Measurements from ENCODE around the gene FAM151B.
"Not testable (repeated sequence)": the region's sequence is repeated elsewhere in the genome, so short reads cannot be mapped to it uniquely, and the experiment has no call there.

Gene FAM151B

DNA sequence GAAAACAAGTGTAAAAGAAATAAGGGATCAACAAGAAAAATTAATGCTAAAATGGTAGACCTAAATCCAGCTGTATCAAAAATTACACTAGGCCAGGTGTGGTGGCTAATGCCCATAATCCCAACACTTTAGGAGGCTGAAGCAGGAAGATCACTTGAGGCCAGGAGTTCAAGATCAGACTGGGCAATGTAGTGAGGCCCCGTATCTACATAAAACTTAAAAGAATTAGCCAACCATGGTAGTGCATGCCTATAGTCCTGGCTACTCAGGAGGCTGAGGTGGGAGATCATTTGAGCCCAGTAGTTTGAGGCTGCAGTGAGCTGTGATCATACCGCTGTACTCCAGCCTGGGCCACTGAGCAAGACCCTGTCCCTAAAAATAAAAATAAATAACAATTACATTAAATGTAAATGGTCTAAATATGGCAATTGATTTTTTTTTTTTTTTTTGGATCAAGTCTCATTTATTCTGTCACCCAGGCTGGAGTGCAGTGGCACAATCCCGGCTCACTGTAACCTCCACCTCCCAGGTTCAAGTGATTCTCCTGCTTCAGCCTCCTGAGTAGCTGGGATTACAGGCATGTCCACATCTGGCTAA, 4.2 kb upstream of the FAM151B start:
- TF ChIP-seq, protein P1, sequence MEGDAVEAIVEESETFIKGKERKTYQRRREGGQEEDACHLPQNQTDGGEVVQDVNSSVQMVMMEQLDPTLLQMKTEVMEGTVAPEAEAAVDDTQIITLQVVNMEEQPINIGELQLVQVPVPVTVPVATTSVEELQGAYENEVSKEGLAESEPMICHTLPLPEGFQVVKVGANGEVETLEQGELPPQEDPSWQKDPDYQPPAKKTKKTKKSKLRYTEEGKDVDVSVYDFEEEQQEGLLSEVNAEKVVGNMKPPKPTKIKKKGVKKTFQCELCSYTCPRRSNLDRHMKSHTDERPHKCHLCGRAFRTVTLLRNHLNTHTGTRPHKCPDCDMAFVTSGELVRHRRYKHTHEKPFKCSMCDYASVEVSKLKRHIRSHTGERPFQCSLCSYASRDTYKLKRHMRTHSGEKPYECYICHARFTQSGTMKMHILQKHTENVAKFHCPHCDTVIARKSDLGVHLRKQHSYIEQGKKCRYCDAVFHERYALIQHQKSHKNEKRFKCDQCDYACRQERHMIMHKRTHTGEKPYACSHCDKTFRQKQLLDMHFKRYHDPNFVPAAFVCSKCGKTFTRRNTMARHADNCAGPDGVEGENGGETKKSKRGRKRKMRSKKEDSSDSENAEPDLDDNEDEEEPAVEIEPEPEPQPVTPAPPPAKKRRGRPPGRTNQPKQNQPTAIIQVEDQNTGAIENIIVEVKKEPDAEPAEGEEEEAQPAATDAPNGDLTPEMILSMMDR (IDR thresholded peaks at IDR 0.05; ENCODE audit: low read depth, low read length): no peak

DNA sequence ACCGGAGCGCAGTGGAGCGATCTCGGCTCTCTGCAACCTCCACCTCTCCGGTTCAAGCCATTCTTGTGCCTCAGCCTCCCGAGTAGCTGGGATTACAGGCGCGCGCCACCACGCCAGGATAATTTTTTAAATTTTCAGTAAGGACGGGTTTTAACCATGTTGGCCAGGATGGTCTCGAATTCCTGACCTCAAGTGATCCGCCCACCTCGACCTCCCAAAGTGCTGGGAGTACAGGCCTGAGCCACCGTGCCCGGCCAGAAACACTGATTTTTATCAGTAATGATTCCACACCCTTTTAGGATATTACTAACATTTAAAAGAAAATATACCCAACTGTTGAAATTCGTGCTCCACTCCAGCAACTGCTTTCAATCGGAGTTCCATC, 464 bp upstream of the FAM151B start:
- DNase-seq (ENCODE audit: extremely low read depth, low read depth): no peak
- TF ChIP-seq, protein P1 (IDR thresholded peaks at IDR 0.05; ENCODE audit: low read depth, low read length): no peak

More for the DNA sequence above, 4.2 kb upstream of the FAM151B start:
- DNase-seq (ENCODE audit: extremely low read depth, low read depth): no peak

DNA sequence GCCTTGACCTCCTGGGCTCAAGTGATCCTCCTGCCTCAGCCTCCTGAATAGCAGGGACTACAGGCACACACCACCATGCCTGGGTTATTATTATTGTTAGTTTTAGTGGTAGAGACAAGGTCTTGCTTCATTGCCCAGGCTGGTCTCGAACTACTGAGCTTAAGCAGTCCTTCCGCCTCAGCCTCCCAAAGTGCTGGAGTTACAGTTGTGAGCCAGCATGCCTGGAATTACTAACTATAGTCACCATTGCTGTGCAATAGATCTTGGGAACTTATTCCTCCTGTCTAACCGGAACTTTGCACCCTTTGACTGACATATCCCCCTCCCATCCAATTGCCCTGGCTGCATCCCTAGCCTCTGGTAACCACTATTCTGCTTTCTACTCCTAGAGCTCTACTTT, 3.4 kb downstream of the FAM151B start:
- TF ChIP-seq, protein P1 (IDR thresholded peaks at IDR 0.05; ENCODE audit: low read depth, low read length): no peak

DNA sequence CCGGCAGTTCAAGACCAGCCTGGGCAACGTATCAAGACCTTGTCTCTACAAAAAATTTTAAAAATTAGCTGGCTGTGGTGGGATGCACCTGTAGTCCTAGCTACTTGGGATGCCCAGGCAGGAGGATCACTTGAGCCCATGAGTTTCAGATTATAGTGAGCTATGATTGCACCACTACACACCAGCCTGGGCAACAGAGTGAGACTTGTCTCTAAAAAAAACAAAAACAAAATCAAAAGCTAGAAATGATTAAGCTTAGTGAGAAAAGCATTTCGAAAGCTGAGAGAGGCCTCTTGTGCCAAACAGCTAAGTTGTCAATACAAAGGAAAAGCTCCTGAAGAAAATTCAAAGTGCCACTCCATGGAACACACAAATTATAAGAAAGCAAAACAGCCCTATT, 4.8 kb downstream of the FAM151B start:
- TF ChIP-seq, protein P1 (IDR thresholded peaks at IDR 0.05; ENCODE audit: low read depth, low read length): no peak
- no peak for DNase-seq (ENCODE audit: extremely low read depth, low read depth)

More for the DNA sequence above, 3.4 kb downstream of the FAM151B start:
- DNase-seq (ENCODE audit: extremely low read depth, low read depth): no peak

DNA sequence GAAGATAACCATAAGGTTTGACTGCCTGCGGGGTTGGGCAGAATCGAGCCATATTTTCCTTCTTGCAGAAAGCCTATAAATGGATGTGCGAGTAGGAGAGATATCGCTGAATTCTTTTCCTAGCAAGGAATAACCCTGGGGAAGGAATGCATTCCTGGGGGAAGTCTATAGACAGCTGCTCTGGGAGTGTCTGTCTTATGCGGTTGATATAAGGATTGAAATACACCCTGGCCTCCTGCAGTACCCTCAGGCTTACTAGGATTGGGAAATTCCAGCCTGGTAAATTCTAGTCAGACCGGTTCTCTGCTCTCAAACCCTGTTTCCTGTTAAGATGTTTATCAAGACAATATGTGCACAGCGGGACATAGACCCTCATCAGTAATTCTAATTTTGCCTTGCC, 5.5 kb downstream of the FAM151B start:
- not testable (repeated sequence) for DNase-seq (ENCODE audit: extremely low read depth, low read depth)

DNA sequence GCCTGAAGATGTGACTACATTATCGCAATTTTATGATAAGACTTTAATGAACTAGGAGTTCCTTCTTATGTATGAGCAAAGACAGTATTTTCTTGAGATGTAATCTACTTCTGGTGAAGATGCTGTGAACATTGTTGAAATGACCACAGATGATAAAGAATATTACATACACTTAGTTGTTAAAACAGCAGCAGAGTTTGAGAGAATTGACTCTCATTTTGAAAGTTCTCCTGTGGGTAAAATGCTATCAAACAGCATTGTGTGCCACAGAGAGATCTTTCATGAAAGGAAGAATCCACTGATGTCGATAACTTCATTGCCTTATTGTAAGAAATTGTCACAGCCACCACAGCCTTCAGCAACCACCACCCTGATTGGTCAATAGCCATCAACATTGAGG, 8.0 kb downstream of the FAM151B start:
- TF ChIP-seq, protein P1 (IDR thresholded peaks at IDR 0.05; ENCODE audit: low read depth, low read length): no peak

DNA sequence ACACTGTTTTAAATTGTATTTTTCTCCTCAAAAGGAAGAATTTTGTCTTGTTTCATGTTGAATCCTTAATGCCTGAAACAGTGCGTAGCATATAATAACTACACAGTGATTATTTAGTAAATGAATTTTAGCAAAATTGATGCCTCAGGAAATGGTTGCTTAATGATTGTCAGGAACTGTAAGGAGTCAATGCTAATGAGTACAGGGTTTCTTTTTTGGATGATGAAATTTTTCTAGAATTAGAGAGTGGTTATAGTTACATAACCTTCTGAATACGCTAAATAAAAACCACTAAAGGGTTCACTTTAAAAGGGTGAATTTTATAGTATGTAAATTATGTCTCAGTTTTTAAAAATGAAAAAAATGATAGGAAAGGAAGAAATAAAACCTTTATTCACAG, 14.9 kb downstream of the FAM151B start:
- no peak for DNase-seq (ENCODE audit: extremely low read depth, low read depth)
- TF ChIP-seq, protein P1 (IDR thresholded peaks at IDR 0.05; ENCODE audit: low read depth, low read length): no peak

More for the DNA sequence above, 8.0 kb downstream of the FAM151B start:
- DNase-seq (ENCODE audit: extremely low read depth, low read depth): no peak

DNA sequence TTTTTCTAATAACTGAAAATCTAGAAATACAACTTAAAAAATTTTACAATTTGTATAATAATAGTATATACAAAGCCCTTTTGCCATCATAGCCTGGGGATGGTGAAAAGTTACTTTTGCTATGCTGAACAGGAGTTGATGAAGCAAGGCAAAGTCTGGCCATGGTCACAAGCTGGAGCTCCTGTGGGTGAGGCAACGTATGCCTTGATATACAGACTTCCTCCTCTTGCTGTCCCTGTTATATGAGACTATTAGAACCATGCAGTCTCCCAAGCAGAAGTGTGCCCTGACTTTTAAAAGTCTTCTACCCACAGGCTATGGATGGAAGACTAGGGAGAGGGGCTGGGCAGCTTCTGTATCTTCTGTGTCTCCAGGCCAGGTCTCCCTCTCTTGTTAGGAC, 15.7 kb downstream of the FAM151B start:
- TF ChIP-seq, protein P1 (IDR thresholded peaks at IDR 0.05; ENCODE audit: low read depth, low read length): no peak

More for the DNA sequence above, 15.7 kb downstream of the FAM151B start:
- no peak for DNase-seq (ENCODE audit: extremely low read depth, low read depth)

Measured in AG09319 (cell line).